ENCODE results near the gene TRAPPC14.
"Not testable (repeated sequence)": the region's sequence is repeated elsewhere in the genome, so short reads cannot be mapped to it uniquely, and the experiment has no call there.

The TRAPPC14 gene, protein sequence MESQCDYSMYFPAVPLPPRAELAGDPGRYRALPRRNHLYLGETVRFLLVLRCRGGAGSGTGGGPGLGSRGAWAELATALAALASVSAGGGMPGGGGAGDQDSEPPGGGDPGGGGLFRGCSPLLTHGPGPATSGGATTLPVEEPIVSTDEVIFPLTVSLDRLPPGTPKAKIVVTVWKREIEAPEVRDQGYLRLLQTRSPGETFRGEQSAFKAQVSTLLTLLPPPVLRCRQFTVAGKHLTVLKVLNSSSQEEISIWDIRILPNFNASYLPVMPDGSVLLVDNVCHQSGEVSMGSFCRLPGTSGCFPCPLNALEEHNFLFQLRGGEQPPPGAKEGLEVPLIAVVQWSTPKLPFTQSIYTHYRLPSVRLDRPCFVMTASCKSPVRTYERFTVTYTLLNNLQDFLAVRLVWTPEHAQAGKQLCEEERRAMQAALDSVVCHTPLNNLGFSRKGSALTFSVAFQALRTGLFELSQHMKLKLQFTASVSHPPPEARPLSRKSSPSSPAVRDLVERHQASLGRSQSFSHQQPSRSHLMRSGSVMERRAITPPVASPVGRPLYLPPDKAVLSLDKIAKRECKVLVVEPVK

DNA sequence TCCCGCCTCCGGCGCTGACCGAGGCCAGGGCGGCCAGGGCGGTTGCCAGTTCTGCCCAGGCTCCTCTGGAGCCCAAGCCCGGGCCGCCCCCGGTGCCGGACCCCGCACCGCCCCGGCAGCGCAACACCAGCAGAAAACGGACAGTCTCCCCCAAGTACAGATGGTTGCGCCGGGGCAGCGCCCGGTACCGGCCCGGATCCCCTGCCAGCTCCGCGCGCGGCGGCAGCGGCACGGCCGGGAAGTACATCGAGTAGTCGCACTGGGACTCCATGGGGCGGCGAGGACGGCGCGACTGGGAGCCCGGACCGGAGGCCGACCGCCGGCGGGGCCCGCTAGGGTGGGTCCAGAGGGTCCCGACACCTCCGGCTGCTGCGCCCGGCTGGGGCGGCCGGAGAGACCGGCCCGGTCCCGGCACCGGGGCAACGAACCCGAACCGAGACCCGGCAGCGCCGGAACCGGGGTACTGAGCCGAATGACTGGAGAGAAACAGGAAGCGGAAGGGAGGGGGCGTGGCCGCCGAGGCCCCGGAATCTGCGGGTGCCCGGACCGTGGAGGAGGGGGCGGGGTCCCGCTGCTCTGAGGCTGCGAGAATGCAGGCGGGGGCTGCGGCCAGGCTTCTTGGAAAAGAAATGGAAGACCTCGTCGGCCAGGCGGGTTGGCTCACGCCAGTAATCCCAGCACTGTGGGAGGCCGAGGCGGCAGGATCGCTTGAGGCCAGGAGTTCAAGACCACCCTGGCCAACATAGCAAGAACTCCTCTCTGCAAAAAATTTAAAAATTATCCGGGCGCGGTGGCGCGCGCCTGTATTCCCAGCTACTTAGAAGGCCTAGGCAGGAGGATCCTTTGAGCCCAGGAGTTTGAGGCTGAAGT is at the start of gene TRAPPC14:
Gene TRAPPC14 (minus strand): TSS at position 495 of the 870 bp plus-strand sequence. CDS start 224 bp downstream, at position 271.
- DNase-seq (ENCODE audit: low spot score) = peak; percentile 91

DNA sequence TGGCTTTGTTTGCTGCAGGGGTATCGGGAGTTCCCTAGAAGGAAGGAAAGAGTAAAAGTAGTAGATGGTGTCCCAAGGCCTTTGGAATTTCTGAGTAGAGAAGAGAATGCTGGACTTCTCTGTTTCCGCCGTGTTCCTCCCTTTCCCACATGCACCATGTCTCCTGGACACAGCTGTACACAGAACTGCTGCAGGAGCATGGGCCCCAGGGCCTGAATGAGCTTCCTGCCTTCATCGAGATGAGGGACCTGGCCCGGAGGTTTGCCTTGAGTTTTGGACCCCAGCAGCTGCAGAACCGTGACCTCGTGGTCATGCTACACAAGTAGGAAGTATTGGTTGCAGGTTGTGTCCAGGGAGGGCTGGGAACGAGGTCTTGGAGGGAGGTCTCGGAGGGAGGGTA is 45.9 kb upstream of the TRAPPC14 start:
- no peak for DNase-seq (ENCODE audit: low spot score)

DNA sequence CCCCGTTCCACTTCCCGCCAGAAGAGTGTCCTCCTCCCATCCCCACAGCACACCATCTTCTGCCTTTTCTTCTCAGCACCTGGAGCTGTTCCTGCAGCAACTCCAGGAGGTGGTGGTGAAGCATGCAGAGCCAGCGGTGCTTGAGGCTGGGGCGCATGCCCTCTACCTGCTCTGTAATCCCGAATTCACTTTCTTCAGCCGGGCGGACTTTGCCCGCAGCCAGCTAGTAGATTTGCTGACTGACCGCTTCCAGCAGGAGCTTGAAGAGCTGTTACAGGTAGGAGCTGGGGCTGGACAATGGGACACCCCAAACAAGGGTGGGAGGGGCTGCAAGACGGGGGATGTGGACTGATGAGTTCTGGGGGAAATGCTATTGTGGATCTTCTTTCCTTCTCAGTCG is 42.2 kb upstream of the TRAPPC14 start:
- no peak for DNase-seq (ENCODE audit: low spot score)

DNA sequence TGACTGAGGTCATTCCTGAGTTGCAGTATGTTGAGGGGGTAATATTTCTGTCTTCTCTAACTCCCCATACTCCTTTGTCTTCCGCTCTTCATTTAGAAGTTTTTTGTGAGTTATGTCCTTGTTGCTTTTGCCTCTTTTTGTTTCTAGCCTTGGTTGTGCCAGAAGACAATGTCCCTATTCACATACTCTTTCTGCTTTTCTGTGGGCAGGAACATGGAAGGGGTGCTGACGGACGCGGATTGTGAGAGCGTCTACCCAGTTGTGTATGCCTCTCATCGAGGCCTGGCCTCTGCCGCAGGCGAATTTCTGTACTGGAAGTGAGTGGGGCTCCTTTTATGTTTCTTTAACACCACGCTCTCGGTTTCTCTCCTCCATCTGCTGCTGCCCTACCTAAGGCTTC is 39.7 kb upstream of the TRAPPC14 start:
- no peak for DNase-seq (ENCODE audit: low spot score)

DNA sequence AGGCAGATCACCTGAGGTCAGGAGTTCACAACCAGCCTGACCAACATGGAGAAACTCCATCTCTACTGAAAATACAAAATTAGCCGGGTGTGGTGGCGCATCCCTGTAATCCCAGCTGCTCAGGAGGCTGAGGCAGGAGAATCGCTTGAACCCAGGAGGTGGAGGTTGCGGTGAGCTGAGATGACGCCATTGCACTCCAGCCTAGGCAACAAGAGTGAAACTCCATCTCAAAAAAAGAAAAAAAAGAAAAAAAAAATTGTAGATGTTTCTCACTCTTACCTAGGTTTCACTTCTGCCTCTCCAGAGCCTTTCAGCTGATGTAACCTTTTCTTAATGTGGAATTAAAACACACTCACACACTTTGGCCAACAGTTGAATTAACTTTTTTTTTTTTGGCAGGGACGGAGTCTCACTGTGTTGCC is 37.4 kb upstream of the TRAPPC14 start:
- DNase-seq (ENCODE audit: low spot score) = not testable (repeated sequence)

DNA sequence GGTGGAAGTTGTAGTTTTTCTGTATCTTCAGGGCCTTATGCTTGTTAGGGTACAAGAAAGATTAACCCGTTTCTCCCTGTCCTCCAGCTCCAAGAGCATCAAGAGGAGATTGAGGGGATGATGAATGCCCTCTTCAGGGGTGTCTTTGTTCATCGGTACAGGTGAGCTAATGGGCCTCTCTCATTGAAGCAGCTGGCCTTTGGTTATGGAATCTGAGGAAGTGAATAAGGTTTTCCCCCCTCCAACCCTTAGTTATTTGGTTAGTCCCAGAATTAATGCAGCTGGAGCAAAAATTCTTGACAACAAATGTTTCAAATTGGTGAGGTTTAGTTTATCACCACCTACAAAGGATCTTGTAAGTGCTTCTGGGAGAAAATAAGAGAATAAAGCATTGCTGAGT is 36.7 kb upstream of the TRAPPC14 start:
- DNase-seq (ENCODE audit: low spot score) = no peak

DNA sequence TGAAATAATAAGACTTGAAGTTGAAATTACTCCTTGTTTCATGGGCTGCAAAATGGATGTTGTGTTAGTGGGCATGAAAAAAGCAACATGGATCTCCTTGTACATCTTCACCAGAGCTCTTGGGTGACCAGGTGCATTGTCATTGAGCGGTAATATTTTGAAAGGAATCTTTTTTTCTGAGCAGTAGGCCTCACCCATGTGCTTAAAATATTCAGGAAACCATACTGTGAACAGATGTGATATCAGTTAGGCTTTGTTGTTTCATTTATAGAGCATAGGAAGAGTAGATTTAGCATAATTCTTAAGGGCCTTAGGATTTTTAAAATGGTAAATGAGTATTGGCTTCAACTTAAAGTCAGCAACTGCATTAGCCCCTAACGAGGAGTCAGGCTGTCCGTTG is 34.4 kb upstream of the TRAPPC14 start:
- no peak for DNase-seq (ENCODE audit: low spot score)

DNA sequence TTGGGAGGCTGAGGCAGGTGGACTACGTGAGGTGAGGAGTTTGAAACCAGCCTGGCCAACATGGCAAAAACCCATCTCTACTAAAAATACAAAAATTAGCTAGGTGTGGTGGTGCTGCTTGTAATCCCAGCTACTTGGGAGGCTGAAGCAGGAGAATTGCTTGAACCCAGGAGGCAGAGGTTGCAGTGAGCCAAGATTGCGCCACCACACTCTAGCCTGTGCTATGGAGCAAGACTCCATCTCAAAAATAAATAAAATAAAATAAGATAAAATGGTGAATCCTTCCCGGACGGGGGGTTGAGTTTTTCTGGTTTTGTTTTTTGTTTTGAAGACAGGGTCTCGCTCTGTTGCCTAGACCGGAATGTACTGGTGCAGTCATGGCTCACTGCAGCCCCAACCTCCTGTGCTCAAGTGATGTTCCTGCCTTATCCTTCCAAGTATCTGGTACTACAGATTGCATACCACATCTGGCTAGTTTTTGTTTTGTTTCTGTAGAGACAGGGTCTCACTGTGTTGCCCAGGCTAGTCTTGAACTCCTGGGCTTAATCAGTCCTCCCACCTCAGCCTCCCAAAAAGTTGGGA is 33.8 kb upstream of the TRAPPC14 start:
- not testable (repeated sequence) for DNase-seq (ENCODE audit: low spot score)

DNA sequence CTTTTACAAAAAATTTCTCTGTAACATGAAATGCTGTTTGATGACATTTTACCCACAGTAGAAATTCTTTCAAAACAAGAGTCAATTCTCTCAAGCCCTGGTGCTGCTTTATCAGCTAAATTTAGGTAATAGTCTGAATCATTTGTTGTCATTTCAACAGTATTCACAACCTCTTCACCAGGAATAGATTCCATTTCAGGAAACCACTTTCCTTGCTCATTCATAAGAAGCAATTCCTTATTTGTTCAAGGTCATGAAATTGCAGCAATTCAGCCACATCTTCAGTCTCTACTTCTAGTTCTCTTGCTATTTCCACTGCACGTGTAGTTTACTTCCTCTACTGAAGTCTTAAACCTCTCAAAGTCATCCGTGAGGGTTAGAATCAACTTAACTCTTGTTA is 33.3 kb upstream of the TRAPPC14 start:
- DNase-seq (ENCODE audit: low spot score) = no peak

DNA sequence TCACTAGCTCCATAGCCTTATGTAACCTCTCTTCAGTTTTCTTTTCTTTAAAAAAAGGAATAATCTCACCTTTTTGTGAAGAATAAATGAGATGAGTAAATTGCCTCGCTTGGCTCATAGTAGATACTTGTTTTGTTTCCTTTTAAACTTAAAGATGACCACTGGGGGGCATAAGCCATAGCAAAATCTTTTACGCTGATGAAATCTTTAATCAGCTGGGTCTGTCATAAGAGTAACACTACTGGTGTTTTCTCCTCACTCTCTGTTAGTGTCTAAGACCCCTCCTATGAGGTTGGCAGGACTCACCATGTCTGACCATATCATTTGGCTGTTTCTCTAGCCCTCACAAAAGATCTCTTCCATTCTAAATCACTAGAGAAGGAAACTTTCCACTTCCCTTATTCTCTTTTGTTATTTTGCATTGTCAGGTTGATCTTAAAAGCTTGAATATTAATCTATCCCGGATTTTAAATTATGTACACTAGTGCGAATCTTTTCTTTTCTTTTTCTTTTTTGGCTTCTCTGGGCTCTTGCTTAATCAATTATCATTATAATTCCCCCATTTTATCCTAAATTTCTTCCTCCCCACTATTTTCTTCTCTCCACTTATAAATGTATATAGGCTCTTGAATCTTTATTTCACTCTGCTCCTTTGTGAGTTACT is 31.7 kb upstream of the TRAPPC14 start:
- DNase-seq (ENCODE audit: low spot score) = peak; percentile 29

DNA sequence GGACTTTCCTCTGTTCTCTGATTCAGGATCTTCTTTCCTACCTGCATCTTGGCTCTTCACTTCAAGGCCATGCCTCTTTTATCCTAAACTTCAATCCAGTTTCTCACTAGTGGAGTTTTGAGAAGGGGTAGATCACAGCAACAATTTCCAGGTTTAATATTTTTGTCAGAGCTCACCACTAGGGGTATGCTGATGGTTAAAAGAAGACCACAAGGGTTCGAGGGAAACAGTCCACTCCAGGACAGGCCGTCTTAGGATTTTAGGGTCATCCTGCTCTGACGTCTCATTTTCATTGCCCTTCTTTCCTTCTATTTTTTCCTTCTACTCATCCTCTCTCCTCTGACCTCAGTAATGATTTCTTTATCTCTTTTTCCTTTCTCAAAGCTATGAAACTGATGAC is 30.5 kb upstream of the TRAPPC14 start:
- DNase-seq (ENCODE audit: low spot score) = no peak

DNA sequence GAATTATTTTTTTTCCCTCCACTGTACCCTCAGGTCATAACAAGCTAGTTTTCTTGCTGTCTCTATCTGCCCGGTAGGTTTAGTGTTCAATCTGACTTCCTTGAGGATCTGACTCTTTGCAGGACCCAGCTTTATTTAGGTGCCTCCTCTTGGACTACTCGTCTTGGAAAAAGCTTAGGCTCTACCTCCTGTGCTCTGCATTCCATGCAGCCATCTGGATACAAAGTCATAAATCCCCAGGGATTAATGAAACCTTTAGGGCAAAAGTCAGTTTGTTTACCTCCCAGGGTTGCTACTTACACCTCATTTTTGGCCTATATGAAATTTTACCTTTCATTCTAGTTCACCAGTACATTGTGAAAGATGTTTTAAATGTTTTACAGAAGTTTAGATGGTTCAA is 27.2 kb upstream of the TRAPPC14 start:
- no peak for DNase-seq (ENCODE audit: low spot score)

DNA sequence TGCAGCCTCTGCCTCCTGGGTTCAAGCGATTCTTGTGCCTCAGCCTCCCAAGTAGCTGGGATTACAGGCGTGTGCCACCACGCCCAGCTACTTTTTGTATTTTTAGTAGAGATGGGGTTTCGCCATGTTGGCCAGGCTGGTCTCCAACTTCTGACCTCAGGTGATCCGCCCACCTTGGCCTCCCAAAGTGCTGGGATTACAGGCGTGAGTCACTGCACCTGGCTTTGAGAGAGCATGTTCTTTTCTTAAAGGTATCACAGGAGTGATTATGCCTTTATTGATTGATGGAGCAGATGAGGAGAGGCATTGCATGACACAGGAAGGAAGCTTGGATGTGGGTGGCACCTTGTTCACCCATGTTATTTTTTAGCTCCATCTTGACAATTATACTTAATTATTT is 24.6 kb upstream of the TRAPPC14 start:
- DNase-seq (ENCODE audit: low spot score) = not testable (repeated sequence)

DNA sequence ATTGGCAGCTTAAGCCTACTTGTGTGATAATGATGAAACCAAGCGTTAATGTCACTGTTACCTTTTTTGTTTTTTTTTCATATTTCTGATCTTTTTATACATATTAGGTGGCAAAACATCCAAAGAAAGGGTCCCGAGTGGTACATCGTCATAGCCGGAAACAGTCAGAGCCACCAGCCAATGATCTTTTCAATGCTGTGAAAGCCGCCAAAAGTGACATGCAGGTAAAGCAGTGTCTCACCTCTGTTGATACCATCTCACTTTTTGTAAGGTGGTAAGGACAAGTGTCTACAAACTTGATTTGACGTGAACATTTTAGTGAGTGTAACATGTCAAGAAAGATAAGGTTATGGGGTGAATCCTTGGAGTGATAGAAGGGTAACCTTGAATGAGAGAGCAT is 24.1 kb upstream of the TRAPPC14 start:
- DNase-seq (ENCODE audit: low spot score) = not testable (repeated sequence)

DNA sequence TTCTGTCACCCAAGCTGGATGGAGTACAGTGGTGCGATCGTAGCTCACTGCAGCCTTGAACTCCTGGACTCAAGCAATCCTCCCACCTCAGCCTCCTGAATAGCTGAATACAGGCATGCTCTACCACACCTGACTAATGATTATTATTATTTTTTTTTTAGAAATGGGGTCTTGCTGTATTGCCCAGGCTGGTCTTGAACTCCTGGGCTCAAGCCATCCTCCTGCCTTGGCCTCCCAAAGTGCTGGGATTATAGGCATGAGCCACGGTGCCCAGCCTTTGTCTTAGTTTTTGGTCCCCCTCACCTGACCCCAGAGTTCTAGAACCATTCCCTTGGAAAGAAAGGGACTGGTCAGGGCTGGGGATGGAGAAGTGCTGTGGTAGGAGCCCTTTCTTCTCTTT is 21.6 kb upstream of the TRAPPC14 start:
- not testable (repeated sequence) for DNase-seq (ENCODE audit: low spot score)

DNA sequence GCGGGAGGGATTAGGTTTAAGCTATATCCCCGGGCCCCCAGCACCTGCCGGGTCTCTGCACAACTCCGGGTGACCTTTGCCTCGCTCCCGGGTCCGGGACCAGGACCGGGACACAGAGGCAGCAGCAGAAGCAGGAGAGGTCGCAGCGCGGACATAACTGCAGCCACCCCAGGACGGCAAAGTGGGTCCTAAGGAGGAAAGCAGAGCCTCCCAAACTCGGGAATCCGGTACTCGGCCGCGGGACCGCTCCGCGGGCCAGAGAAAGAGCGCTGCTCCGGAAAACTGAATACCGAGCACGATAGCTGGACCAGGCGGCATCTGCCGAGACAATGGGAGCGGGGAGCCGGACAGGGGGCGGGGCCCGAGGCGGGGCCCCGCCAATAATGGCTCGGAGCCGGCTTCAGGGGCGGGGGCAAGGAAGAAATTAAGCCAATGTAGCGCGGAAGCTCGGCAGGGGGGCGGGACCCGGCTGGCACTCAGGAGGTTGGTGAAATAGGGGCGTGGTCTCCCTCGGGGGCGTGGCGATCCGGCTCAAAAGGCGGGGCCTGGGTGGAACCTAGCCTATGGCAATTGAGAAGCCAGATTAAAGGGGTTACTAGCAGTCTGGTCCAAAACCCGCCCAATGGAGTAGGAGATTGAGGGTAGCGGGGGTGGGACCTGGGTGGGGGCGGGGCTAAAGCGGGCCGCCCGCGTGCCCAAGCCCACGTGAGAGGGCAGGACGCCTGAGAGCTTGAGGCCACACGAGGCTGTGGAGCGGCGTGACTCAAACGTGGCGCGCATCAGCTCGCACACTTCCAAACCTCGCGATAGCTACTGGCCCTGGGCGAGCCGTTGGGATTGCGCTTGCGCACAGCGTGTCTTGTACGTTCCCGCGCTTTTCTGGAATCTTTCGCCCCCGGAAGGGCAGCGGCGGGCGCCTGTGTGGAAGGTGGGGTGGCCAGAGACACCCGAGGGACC is 18.8 kb upstream of the TRAPPC14 start, which contains the start of the genes GPC2 and STAG3:
Gene GPC2 (minus strand): TSS at position 337 of the 957 bp plus-strand sequence. CDS start 182 bp downstream, at position 155.
Gene STAG3 (plus strand): TSS at position 874 of the 957 bp plus-strand sequence. CDS start 2,639 bp downstream, outside the sequence.
- peak; percentile 99 for DNase-seq (ENCODE audit: low spot score)

DNA sequence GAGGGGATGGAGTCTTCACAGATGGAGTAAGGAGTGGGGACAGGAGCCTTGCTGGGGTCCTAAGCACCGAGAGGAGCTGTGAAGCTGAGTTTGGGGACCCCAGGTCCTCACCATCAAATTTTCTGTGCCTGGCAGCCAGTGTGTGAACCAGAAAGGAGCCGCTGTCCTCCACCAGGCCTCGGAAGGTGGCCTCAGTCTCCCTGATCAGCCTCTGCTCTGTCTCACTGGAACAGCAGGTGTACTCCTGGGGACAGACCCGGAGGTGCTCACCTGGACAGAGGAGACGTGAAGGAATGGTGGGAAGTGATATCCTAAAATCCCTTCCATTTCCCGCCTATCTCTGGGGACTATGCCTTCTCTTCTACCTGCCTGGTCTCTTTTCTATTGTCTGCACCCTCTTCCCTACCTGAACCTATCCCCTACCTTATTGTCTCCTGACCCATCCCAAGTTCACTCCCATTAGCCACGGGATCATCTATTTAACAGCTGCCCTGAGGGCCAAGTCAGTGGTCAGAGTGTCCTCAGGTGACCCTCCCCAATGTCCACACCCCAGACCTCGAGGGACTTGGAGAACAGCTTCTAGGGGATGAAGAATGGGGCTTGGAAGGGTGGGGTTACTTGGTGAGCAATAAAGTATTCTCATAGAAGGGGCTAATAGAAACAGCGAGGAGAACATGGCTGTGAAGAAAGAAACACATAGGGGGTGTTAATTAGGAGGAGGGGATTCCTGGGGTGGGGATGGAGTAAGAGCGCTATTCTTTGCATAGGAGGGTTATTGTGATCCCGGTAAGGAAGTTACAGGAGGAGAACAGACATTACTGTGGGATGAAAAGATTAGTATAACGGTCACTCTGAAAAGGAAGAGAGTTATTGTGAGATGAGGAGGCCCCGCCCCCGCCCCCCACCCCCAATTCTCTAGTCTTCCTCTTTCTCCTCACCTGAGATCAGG is 17.8 kb upstream of the TRAPPC14 start:
- no peak for DNase-seq (ENCODE audit: low spot score)

DNA sequence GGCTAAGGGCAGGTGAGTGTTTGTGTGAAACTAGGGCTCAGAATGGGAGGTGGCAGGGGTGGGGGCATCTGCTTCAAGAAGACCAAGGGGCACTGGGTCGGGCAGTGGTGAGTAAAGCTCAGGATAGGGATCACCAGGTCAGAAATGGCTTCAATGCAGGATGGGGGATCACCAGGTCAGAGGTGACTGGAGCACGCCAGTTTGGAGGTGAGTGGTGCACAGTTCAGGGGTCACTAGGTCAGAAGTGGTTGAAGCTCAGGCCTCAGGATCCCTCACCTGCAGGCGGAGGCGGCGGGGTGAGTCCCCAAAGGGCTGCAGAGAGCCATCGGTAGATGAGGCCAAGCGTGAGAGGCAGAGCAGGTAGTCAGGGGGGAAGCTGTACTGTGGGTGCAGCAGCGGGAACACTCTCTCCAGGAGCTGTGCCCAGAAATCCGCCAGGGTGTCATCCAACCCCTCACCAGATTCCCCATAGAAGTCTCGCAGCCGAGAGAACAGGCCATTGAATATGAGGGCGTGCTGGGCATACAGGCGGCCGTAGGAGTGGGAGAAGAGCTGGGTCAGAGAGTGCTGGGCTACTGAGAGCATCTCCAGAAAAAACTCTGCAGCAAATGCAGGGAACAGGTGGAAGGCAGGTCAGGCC is 16.9 kb upstream of the TRAPPC14 start:
- no peak for DNase-seq (ENCODE audit: low spot score)

DNA sequence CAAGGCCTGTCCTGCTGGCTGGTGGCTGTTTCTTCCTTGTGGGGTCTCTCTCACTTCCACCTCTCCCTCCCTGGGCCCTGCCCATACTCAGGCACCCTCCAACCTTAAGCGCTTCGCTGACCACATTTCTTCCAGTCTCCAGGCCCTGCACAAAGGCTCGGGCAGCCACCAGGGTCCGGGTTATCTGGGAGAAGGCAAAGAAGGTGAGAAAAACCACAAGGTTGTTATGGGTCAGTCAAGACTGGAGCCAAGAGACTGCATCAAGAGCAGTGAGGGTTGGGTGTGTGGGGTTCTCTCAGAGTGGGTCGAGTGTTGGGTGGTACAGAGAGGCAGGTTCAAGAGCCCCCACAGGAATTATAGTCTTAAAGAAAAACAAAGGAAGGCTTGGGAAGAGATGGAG is 16.1 kb upstream of the TRAPPC14 start:
- no peak for DNase-seq (ENCODE audit: low spot score)
